Inflammatory macrophage treated with lipopolysaccharide for 1 hour (primary cell): ENCODE results near the gene RASAL3.
A peak's percentile ranks its signal among the peaks of the same experiment; 100 is the strongest.
"Not testable (repeated sequence)": the region's sequence is repeated elsewhere in the genome, so short reads cannot be mapped to it uniquely, and the experiment has no call there.

Experiments used
- DNase-seq, 2 donors: peaks; one replicate each; pipeline ENCODE4 v3.0.0-alpha.2; 2020 to 2022

The RASAL3 gene

DNA sequence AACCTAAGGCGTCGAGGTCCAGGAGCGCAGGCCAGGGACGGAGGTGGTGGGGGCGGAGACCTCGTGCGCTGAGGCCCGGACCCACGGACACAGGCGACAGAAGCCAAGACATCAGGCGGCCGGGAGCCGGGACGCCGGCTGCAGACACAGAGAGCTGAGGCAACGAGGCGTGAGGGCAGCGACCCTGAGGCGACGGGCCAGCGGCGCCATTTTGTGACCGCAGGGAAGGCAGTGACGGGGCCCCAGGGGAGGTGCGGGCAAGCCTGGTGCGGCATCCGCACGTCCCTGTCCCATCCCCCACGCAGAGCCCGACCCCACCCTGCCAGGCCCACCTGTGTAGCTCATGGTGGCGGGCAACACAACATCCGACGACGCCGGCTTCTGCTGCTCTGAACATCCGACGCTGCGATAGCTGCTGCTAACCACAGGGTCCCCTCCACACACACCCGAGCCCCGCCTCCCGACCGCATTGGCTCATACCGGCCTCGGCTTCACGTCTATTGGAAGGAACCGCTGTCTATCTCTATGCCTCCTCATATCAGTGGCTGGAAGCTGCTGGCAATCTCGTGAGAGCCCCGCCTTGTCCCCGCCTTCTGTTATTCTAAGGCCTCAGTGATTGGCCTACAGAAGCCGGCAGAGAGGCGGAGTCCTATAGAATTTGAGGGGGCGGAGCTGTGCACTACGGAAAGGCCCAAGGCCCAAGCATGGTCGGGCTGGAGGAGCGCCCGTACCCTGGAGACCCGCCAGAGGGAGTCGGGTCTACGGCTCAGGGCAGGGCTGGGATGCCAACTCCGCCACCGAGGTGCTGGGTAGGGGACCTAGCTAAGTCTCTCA, 45.5 kb downstream of the RASAL3 start, which contains the start of gene AKAP8L:
AKAP8L (minus strand) TSS at position 410 of the 834 bp plus-strand sequence; CDS start at position 345, 65 bp downstream.
- peak; percentile 100 for DNase-seq

- DNase-seq = peak in 1 of 2 donors; percentile 3
Measured at GRCh38 chr19:15418231-15418578, 46.1 kb downstream of the RASAL3 start.

DNA sequence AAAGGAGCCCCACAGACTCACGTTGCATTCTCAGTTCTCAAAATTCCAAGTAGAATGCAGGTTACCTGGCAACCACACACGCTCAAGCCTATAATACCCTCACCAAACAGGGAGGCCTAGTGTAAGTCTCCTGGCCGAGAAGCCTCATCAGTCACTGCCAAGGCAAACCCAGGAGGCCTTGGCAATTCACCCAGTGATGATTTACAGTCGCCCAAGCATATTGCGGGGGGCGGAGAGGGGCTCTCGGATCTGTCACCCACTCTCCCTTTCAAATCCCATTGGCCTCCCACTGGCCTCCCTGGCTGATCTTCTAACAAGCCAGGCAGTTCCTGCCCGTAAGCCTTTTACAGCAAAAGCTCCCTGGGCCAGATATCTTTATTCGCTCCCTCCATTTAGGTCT, 46.6 kb downstream of the RASAL3 start:
- DNase-seq = peak in 1 of 2 donors; percentile 4

GRCh38 chr19:15412832-15413231, 51.5 kb downstream of the RASAL3 start:
- DNase-seq = no peak

DNA sequence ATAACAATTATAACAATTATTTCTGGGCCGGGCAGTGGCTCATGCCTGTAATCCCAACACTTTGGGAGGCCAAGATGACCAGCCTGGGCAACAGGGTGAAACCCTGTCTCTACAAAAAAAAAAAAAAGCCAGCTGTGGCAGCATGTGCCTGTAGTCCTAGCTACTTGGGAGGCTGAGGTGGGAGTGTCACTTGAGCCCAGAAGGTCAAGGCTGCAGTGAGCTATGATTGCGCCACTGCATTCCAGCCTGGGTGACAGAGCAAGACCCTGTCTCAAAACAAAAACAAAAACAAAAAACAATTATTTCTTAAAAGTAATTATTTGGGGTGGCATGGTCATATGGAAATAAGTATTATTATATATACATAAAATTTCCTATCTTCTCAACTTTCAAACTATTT, 53.0 kb downstream of the RASAL3 start:
- DNase-seq = not testable (repeated sequence)

GRCh38 chr19:15404780-15405211, 59.5 kb downstream of the RASAL3 start:
- no peak for DNase-seq

- DNase-seq = no peak
Measured at GRCh38 chr19:15404097-15404779, 60.1 kb downstream of the RASAL3 start.

DNA sequence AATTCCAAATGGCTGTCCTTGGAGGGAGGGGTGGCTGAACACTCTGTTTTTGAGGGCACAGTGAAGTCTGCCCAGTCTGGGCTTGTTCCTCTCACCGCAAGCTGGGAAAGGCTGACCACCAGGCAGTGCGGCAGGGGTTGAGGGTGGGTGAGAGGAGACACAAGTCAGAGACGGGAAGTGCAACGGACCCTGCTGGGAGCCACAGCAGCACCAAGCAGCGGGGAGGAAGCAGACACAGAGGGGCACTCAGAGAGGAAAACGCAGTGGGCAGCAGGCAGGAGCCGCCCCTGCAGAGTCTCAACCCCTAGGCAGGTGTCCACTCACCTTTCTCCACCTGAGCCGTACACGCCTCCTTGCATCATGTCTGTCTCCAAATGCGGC, 61.2 kb downstream of the RASAL3 start:
- no peak for DNase-seq

DNA sequence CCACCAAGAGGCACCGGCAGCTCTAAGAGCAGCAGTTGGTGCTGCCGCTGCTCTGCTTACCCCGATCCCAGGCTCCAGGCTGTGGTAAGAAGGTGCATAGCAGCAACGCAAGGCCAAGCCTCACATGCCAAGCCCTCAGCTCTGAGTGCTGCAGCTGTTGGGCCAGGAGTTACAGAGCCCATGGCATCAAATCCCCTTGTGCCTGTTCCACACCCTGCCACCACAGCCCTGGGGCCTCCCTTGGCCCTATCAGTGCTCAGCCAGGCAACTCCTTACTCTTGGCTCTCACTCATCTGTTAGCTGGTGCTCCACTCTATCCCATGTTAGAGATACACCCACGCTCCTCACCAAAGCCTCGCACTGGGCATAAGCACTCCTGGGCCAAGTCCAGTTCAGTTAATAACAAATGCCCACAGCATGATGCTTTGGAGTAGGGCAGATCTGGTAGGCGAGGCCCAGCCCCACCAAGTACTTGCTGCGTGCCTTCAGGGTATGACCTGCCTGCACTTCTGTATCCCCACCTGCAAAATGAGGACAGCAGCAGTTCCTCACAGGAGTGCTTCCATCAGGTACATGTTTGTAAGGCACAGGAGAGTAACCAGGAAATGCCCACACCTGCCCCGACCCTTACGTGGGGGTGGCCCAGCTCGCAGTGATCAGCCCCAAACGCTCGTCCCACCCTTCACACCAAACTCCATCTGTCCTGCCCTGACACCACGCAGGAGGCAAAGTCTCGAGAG, 61.8 kb downstream of the RASAL3 start:
- no peak for DNase-seq
